Suprapubic skin (tissue), 4 donors: ENCODE measurements around the gene SFXN5. TPM values are rescaled to one million over a fixed set of nuclear protein-coding genes. Genes with fewer than 3 reads are reported as not detected.

ENCODE experiments used
- DNase-seq, 2 donors: peaks; one replicate each; pipeline ENCODE4 v3.0.0-alpha.2; 2019; ENCODE audit warnings: low spot score in 2 of 2
- H3K27ac ChIP-seq: fragments of 200-600 bp; sonication (generic); one replicate; pipeline ENCODE4 v1.5.1; 2019
- H3K27me3 ChIP-seq: fragments of 200-600 bp; sonication (generic); one replicate; pipeline ENCODE4 v1.5.1; 2019
- H3K36me3 ChIP-seq: fragments of 200-600 bp; sonication (generic); one replicate; pipeline ENCODE4 v1.5.1; 2019
- H3K4me1 ChIP-seq: fragments of 200-600 bp; sonication (generic); one replicate; pipeline ENCODE4 v1.5.1; 2019
- H3K4me3 ChIP-seq: fragments of 200-600 bp; sonication (generic); one replicate; pipeline ENCODE4 v1.5.1; 2019; ENCODE audit warnings: mild to moderate bottlenecking
- H3K9me3 ChIP-seq: fragments of 200-600 bp; sonication (generic); one replicate; pipeline ENCODE4 v1.5.1; 2019
- CTCF ChIP-seq, 2 donors: fragments of 200-600 bp in 1 of 2; fragments of 450-650 bp in 1 of 2; sonication (generic) in 1 of 2; IDR thresholded peaks; one replicate each; pipeline ENCODE4 v1.5.1; 2016 to 2019; ENCODE audit warnings: antibody characterized with exemption in 2 of 2, mild to moderate bottlenecking in 1 of 2, moderate library complexity in 1 of 2
- EP300 ChIP-seq: sonication (generic); formaldehyde crosslinking; IDR thresholded peaks from one replicate; pipeline ENCODE4 v1.6.1; 2017; ENCODE audit warnings: antibody characterized with exemption
- POLR2A ChIP-seq, 2 donors: fragments of 450-650 bp; IDR thresholded peaks; one replicate each; pipeline ENCODE4 v1.6.1; 2017; ENCODE audit warnings: antibody characterized with exemption in 2 of 2, mild to moderate bottlenecking in 2 of 2, moderate library complexity in 2 of 2
- POLR2AphosphoS5 ChIP-seq, 3 donors: sonication (generic); formaldehyde crosslinking; IDR thresholded peaks; one replicate each; pipeline ENCODE4 v1.6.1; 2017; ENCODE audit warnings: antibody characterized with exemption in 3 of 3
- WGBS: methylation state at CpG from one replicate; pipeline ENCODE4 v1.1.5; 2018; 5-methylcytosine and 5-hydroxymethylcytosine counted together
- total RNA-seq, 4 donors: library from RNA; depleted of rRNA; stranded (reverse); fragments of >200 nt; gene quantifications; one replicate each; pipeline ENCODE4 v1.1.0, GENCODE V29; 2016

The SFXN5 gene
- total RNA-seq, 4 donors from 2014 or later: 11.9 to 25.7 (median 18.8) TPM

- TF ChIP-seq POLR2A (IDR thresholded peaks at IDR 0.05) (no peak), CTCF (IDR thresholded peaks at IDR 0.05) (no peak), POLR2AphosphoS5 (IDR thresholded peaks at IDR 0.05) (no peak), EP300 (no peak)
- Histone ChIP-seq H3K36me3 (peaks cover 4% of the 10 kb centered on the region), H3K4me1 (no peaks in the 10 kb centered on the region), H3K9me3 (no peaks in the 10 kb centered on the region), H3K4me3 (no peak overlapping the region), H3K27me3 (no peaks in the 10 kb centered on the region), H3K27ac (no peak overlapping the region)
- WGBS: 86% methylated on average over 3 of the region's 3 CpGs
- no peak for DNase-seq
These were observed 40.3 kb downstream of the SFXN5 start for GRCh38 chr2:73031095-73031678.

GRCh38 chr2:73028841-73029240 lies 42.7 kb downstream of the SFXN5 start:
- Histone ChIP-seq H3K27ac (no peak overlapping the region), H3K9me3 (no peaks in the 10 kb centered on the region), H3K36me3 (no peaks in the 10 kb centered on the region), H3K4me1 (no peaks in the 10 kb centered on the region), H3K27me3 (no peaks in the 10 kb centered on the region), H3K4me3 (no peak overlapping the region)
- WGBS: 79% methylated on average over 10 of the region's 10 CpGs
- no peak for DNase-seq
- TF ChIP-seq POLR2A (IDR thresholded peaks at IDR 0.05): no peak
- no peak for TF ChIP-seq POLR2AphosphoS5 (IDR thresholded peaks at IDR 0.05)
- TF ChIP-seq EP300: no peak
- no peak for TF ChIP-seq CTCF (IDR thresholded peaks at IDR 0.05)

- no peaks in the 10 kb centered on the region for H3K27me3 ChIP-seq
- H3K27ac ChIP-seq: no peak overlapping the region
- peaks cover 4% of the 10 kb centered on the region for H3K36me3 ChIP-seq
- no peak for DNase-seq
- WGBS: 95% methylated on average over 1 of the region's 1 CpG
- no peak for TF ChIP-seq POLR2A (IDR thresholded peaks at IDR 0.05)
- TF ChIP-seq CTCF (IDR thresholded peaks at IDR 0.05): no peak
- no peak for TF ChIP-seq POLR2AphosphoS5 (IDR thresholded peaks at IDR 0.05)
- TF ChIP-seq EP300: no peak
- H3K4me1 ChIP-seq: no peaks in the 10 kb centered on the region
- no peak overlapping the region for H3K4me3 ChIP-seq
- H3K9me3 ChIP-seq: no peaks in the 10 kb centered on the region
These were observed 44.2 kb downstream of the SFXN5 start for GRCh38 chr2:73027340-73027739.

- no peaks in the 10 kb centered on the region for H3K27me3 ChIP-seq
- no peak for TF ChIP-seq CTCF (IDR thresholded peaks at IDR 0.05)
- no peak for TF ChIP-seq EP300
- TF ChIP-seq POLR2A (IDR thresholded peaks at IDR 0.05): no peak
- no peak for TF ChIP-seq POLR2AphosphoS5 (IDR thresholded peaks at IDR 0.05)
- 94% methylated on average over 1 of the region's 1 CpG for WGBS
- H3K4me3 ChIP-seq: no peak overlapping the region
- no peak for DNase-seq
- H3K9me3 ChIP-seq: no peaks in the 10 kb centered on the region
- H3K36me3 ChIP-seq: peaks cover 16% of the 10 kb centered on the region
- no peaks in the 10 kb centered on the region for H3K4me1 ChIP-seq
- no peak overlapping the region for H3K27ac ChIP-seq
These were observed 48.0 kb downstream of the SFXN5 start for GRCh38 chr2:73023497-73023896.

- no peaks in the 10 kb centered on the region for H3K27me3 ChIP-seq
- DNase-seq: no peak
- no peak overlapping the region for H3K4me3 ChIP-seq
- no peaks in the 10 kb centered on the region for H3K9me3 ChIP-seq
- TF ChIP-seq POLR2A (IDR thresholded peaks at IDR 0.05) (no peak), EP300 (no peak), POLR2AphosphoS5 (IDR thresholded peaks at IDR 0.05) (no peak), CTCF (IDR thresholded peaks at IDR 0.05) (no peak)
- WGBS: 94% methylated on average over 4 of the region's 4 CpGs
- peaks cover 16% of the 10 kb centered on the region for H3K36me3 ChIP-seq
- no peaks in the 10 kb centered on the region for H3K4me1 ChIP-seq
- no peak overlapping the region for H3K27ac ChIP-seq
These were observed 49.4 kb downstream of the SFXN5 start for GRCh38 chr2:73022024-73022568.
